ENCODE measurements around the gene TLR9. TPM values are rescaled to one million over a fixed set of nuclear protein-coding genes. Genes with fewer than 3 reads are reported as not detected.

Gene TLR9
- polyA plus RNA-seq, 1 of the 3 experiments (the other 2 are of a cell fraction): 0.12 TPM

GRCh38 chr3:52228266-52228665, 2.8 kb upstream of the TLR9 start:
- no peaks in the 10 kb centered on the region for H3K27me3 ChIP-seq (ENCODE audit: insufficient read depth)
- H3K4me2 ChIP-seq: no peak overlapping the region
- peaks cover 10 to 37% of the 10 kb centered on the region in 2 experiments for H3K36me3 ChIP-seq (replicated peaks in 1 of 2; ENCODE audit: control insufficient read depth in 1 of 2, insufficient read depth in 2 of 2, low read length in 1 of 2)
- peaks cover 19% of the 10 kb centered on the region for H4K20me1 ChIP-seq (ENCODE audit: insufficient read depth)
- WGBS (ENCODE audit: low lambda C conversion rate): 94% methylated on average over 8 of the region's 10 CpGs
- peaks cover 0 to 4% of the 10 kb centered on the region in 2 experiments; a peak in 1 of 4 replicates for H3K4me1 ChIP-seq (ENCODE audit: control insufficient read depth in 1 of 2, insufficient read depth in 2 of 2, low read depth in 1 of 2, low read length in 1 of 2)
- no peaks in the 10 kb centered on the region for H3K9me3 ChIP-seq
- H3F3A ChIP-seq (replicated peaks; ENCODE audit: insufficient read depth): no peaks in the 10 kb centered on the region
- ChIA-PET POLR2A (no interaction called here), CTCF (interaction anchor here (0.8 to 11.8 kb wide), 3 partner anchors 9 to 226 kb away, joined by 3 to 257 read pairs (median 4); partner anchors contain the start of gene TLR9)
- TF ChIP-seq FOXM1 (IDR thresholded peaks at IDR 0.05; ENCODE audit: low read depth) (no peak), ELF1 (IDR thresholded peaks at IDR 0.05) (no peak), MAX (IDR thresholded peaks at IDR 0.05; ENCODE audit: low read depth) (no peak), EP300 (IDR thresholded peaks at IDR 0.05; ENCODE audit: borderline replicate concordance in 1 of 2, low read depth in 1 of 2, low read length in 1 of 2) (no peak)
- H3K4me3 ChIP-seq (ENCODE audit: low read depth in 2 of 2, low read length in 1 of 2): no peak overlapping the region
- no peak overlapping the region for H2AFZ ChIP-seq (ENCODE audit: low read depth)
- H3K79me2 ChIP-seq (ENCODE audit: insufficient read depth): peaks cover 16% of the 10 kb centered on the region; the same call in 1 of the 2 replicates
- DNase-seq: no peak
- H3K27ac ChIP-seq (ENCODE audit: low read depth in 2 of 2, low read length in 1 of 2): no peak overlapping the region
- no peaks in the 10 kb centered on the region for H3K9me2 ChIP-seq
- no peak overlapping the region for H3K9ac ChIP-seq

GRCh38 chr3:52227766-52228165, 2.3 kb upstream of the TLR9 start:
- no peaks in the 10 kb centered on the region for H3K27me3 ChIP-seq (ENCODE audit: insufficient read depth)
- H3K9me3 ChIP-seq: no peaks in the 10 kb centered on the region
- H3K4me2 ChIP-seq: no peak overlapping the region
- H3K9me2 ChIP-seq: no peaks in the 10 kb centered on the region
- WGBS (ENCODE audit: low lambda C conversion rate): 91% methylated on average over 7 of the region's 7 CpGs
- H3K27ac ChIP-seq (ENCODE audit: low read depth in 2 of 2, low read length in 1 of 2): no peak overlapping the region
- ChIA-PET POLR2A (no interaction called here), CTCF (interaction anchor here (0.8 to 16.1 kb wide), 4 partner anchors 6 to 221 kb away, joined by 3 to 257 read pairs (median 56); partner anchors contain the start of genes TWF2 and WDR82)
- H2AFZ ChIP-seq (ENCODE audit: low read depth): no peak overlapping the region
- no peaks in the 10 kb centered on the region for H3F3A ChIP-seq (replicated peaks; ENCODE audit: insufficient read depth)
- H3K4me1 ChIP-seq (ENCODE audit: control insufficient read depth in 1 of 2, insufficient read depth in 2 of 2, low read depth in 1 of 2, low read length in 1 of 2): no peaks in the 10 kb centered on the region; a peak in 1 of 4 replicates
- H4K20me1 ChIP-seq (ENCODE audit: insufficient read depth): peaks cover 19% of the 10 kb centered on the region
- peaks cover 11% of the 10 kb centered on the region; the same call in 1 of the 2 replicates for H3K79me2 ChIP-seq (ENCODE audit: insufficient read depth)
- no peak overlapping the region for H3K4me3 ChIP-seq (ENCODE audit: low read depth in 2 of 2, low read length in 1 of 2)
- DNase-seq: no peak
- H3K36me3 ChIP-seq (replicated peaks in 1 of 2; ENCODE audit: control insufficient read depth in 1 of 2, insufficient read depth in 2 of 2, low read length in 1 of 2): peaks cover 10 to 37% of the 10 kb centered on the region in 2 experiments
- H3K9ac ChIP-seq: no peak overlapping the region
- TF ChIP-seq MXI1 (IDR thresholded peaks at IDR 0.05; ENCODE audit: low read depth, low read length) (no peak), POLR2AphosphoS5 (IDR thresholded peaks at IDR 0.05; ENCODE audit: low read depth, low read length) (no peak), RXRA (IDR thresholded peaks at IDR 0.05; ENCODE audit: borderline replicate concordance, low read depth) (no peak), FOXM1 (IDR thresholded peaks at IDR 0.05; ENCODE audit: low read depth) (no peak), TCF12 (IDR thresholded peaks at IDR 0.05) (no peak), PBX3 (IDR thresholded peaks at IDR 0.05) (no peak), GATA2 (CRISPR knock-in tag; IDR thresholded peaks at IDR 0.05) (no peak), TEAD4 (IDR thresholded peaks at IDR 0.05; ENCODE audit: borderline replicate concordance, insufficient read depth) (no peak), GABPA (IDR thresholded peaks at IDR 0.05; ENCODE audit: low read depth) (no peak), IRF3 (IDR thresholded peaks at IDR 0.05; ENCODE audit: low read depth, low read length) (no peak), NRF1 (IDR thresholded peaks at IDR 0.05; ENCODE audit: low read depth, low read length) (no peak), CHD2 (IDR thresholded peaks at IDR 0.05; ENCODE audit: low read length, partially characterized antibody) (no peak), EP300 (IDR thresholded peaks at IDR 0.05; ENCODE audit: borderline replicate concordance in 1 of 2, low read depth in 1 of 2, low read length in 1 of 2) (no peak), MEF2A (IDR thresholded peaks at IDR 0.05; ENCODE audit: borderline replicate concordance, low read depth) (no peak), USF2 (IDR thresholded peaks at IDR 0.05; ENCODE audit: borderline replicate concordance, low read depth, low read length) (no peak)
